CD4-positive, alpha-beta T cell (primary cell): ENCODE measurements around the gene CTNNA2. TPM values are rescaled to one million over a fixed set of nuclear protein-coding genes. Genes with fewer than 3 reads are reported as not detected.

ENCODE experiments used
- ATAC-seq: fragments of 200-7000 bp; cut with Tn5 transposase; one replicate; pipeline ENCODE4 v1.10.0; 2022; ENCODE audit warnings: mild to moderate bottlenecking; ENCODE audit not compliant: poor library complexity
- CTCF ChIA-PET: fragments of 350-600 bp; sonication (Branson Sonifier 250); formaldehyde crosslinking; loops from one replicate; lab custom pipeline; 2021; ENCODE audit warnings: antibody characterized with exemption, inconsistent platforms; lab: Charles Lee
- POLR2A ChIA-PET: fragments of 350-600 bp; sonication (Branson Sonifier 250); formaldehyde crosslinking; loops from one replicate; lab custom pipeline; 2021; ENCODE audit warnings: antibody characterized with exemption, inconsistent platforms; lab: Charles Lee
- DNase-seq, 14 experiments: peaks; one replicate each; pipeline ENCODE4 v3.0.0-alpha.2; 2013 to 2020; ENCODE audit warnings: mixed read lengths in 2 of 14
- H3K27ac ChIP-seq, 2 donors: one replicate each; pipeline versions ENCODE4 v1.5.1 to v1.7.0; 2013; ENCODE audit warnings: low read length in 2 of 2, low read depth in 1 of 2, mild to moderate bottlenecking in 1 of 2
- H3K27me3 ChIP-seq, 2 experiments: 1 replicate in 1 of 2; 2 replicates in 1 of 2; pipeline versions ENCODE4 v1.6.1 to v1.7.0; 2013; ENCODE audit warnings: low read length in 2 of 2, control low read depth in 1 of 2, mild to moderate bottlenecking in 1 of 2, moderate library complexity in 1 of 2; ENCODE audit not compliant: insufficient read depth in 2 of 2, control insufficient read depth in 1 of 2
- H3K36me3 ChIP-seq: one replicate; pipeline ENCODE4 v1.6.1; 2013; ENCODE audit warnings: low read length, control low read depth; ENCODE audit not compliant: insufficient read depth
- H3K4me1 ChIP-seq: one replicate; pipeline ENCODE4 v1.6.1; 2013; ENCODE audit warnings: low read length, control low read depth; ENCODE audit not compliant: insufficient read depth
- H3K4me3 ChIP-seq: one replicate; pipeline ENCODE4 v1.5.1; 2013; ENCODE audit warnings: mild to moderate bottlenecking, low read length, moderate library complexity
- H3K9me3 ChIP-seq, 2 experiments: 1 replicate in 1 of 2; 2 replicates in 1 of 2; pipeline versions ENCODE4 v1.6.1 to v1.7.0; 2013; ENCODE audit warnings: low read length in 2 of 2, mild to moderate bottlenecking in 2 of 2, control low read depth in 1 of 2, moderate library complexity in 1 of 2; ENCODE audit not compliant: control insufficient read depth in 1 of 2, insufficient read depth in 1 of 2
- H3K27ac Mint-ChIP-seq: one replicate; pipeline ENCODE4 v1.8.0; 2020; ENCODE audit warnings: mixed read lengths
- H3K27me3 Mint-ChIP-seq: one replicate; pipeline ENCODE4 v1.8.0; 2021; ENCODE audit warnings: mixed read lengths
- H3K36me3 Mint-ChIP-seq: one replicate; pipeline ENCODE4 v1.8.0; 2021; ENCODE audit warnings: low read depth, mixed read lengths
- H3K4me1 Mint-ChIP-seq: one replicate; pipeline ENCODE4 v1.8.0; 2021; ENCODE audit warnings: low read depth, mixed read lengths
- H3K4me3 Mint-ChIP-seq: one replicate; pipeline ENCODE4 v1.8.0; 2020; ENCODE audit warnings: mild to moderate bottlenecking, mixed read lengths
- H3K9me3 Mint-ChIP-seq: one replicate; pipeline ENCODE4 v1.8.0; 2020; ENCODE audit warnings: mixed read lengths
- CTCF ChIP-seq: fragments of 200-600 bp; IDR thresholded peaks from one replicate; pipeline ENCODE4 v1.8.0; 2022; ENCODE audit warnings: antibody characterized with exemption, mild to moderate bottlenecking
- intact Hi-C, 2 experiments: fragments of 100-400 bp; cut with DNase I in 1 of 2; cut with micrococcal nuclease in 1 of 2; formaldehyde crosslinking; loops; one replicate each; pipeline versions ENCODE4 v1.15.1 to v1.9.0; 2023 to 2025; cut with DNase I, micrococcal nuclease
- total RNA-seq, 174 experiments: library from RNA in 2 of 174; stranded (reverse) in 2 of 174; gene quantifications; one replicate each; pipeline ENCODE4 v1.2.3 and lab custom pipeline; 2021 to 2026

CTNNA2 gene
- total RNA-seq, 2 experiments from 2014 or later: not detected

- intact Hi-C loops: no loop called here
- Mint-ChIP-seq H3K27ac (no peak overlapping the region), H3K27me3 (no peaks in the 10 kb centered on the region), H3K4me3 (no peak overlapping the region), H3K36me3 (no peaks in the 10 kb centered on the region), H3K9me3 (peaks cover 25% of the 10 kb centered on the region), H3K4me1 (no peaks in the 10 kb centered on the region)
- no peak for TF ChIP-seq CTCF
- no peaks in the 10 kb centered on the region for H3K4me1 ChIP-seq
- H3K9me3 ChIP-seq: peaks cover 16 to 45% of the 10 kb centered on the region in 2 experiments
- ChIA-PET CTCF (no interaction called here), POLR2A (no interaction called here)
- no peak overlapping the region for H3K27ac ChIP-seq
- DNase-seq (no peak), ATAC-seq (no peak)
- H3K4me3 ChIP-seq: no peak overlapping the region
- H3K27me3 ChIP-seq: no peaks in the 10 kb centered on the region
- H3K36me3 ChIP-seq: no peaks in the 10 kb centered on the region
These were observed 34.7 kb downstream of the CTNNA2 start for GRCh38 chr2:79547568-79547967.

GRCh38 chr2:79552653-79553052 is 39.8 kb downstream of the CTNNA2 start:
- Mint-ChIP-seq H3K9me3 (peaks cover 13% of the 10 kb centered on the region), H3K27me3 (no peaks in the 10 kb centered on the region), H3K27ac (no peak overlapping the region), H3K4me3 (no peak overlapping the region), H3K4me1 (no peaks in the 10 kb centered on the region), H3K36me3 (no peaks in the 10 kb centered on the region)
- no peaks in the 10 kb centered on the region for H3K4me1 ChIP-seq
- ATAC-seq (no peak), DNase-seq (no peak)
- H3K27me3 ChIP-seq: no peaks in the 10 kb centered on the region
- no peak for TF ChIP-seq CTCF
- no peak overlapping the region for H3K4me3 ChIP-seq
- CTCF ChIA-PET: no interaction called here
- intact Hi-C loops: no loop called here
- no peak overlapping the region for H3K27ac ChIP-seq
- POLR2A ChIA-PET: no interaction called here
- peaks cover 14 to 28% of the 10 kb centered on the region in 2 experiments for H3K9me3 ChIP-seq
- H3K36me3 ChIP-seq: no peaks in the 10 kb centered on the region

- Mint-ChIP-seq H3K27me3 (no peaks in the 10 kb centered on the region), H3K9me3 (peaks cover 10% of the 10 kb centered on the region), H3K4me3 (no peak overlapping the region), H3K27ac (no peak overlapping the region), H3K36me3 (no peaks in the 10 kb centered on the region), H3K4me1 (no peaks in the 10 kb centered on the region)
- no peak overlapping the region for H3K27ac ChIP-seq
- peaks cover 7 to 8% of the 10 kb centered on the region in 2 experiments for H3K9me3 ChIP-seq
- DNase-seq: no peak
- H3K4me3 ChIP-seq: no peak overlapping the region
- no peaks in the 10 kb centered on the region for H3K4me1 ChIP-seq
- H3K36me3 ChIP-seq: no peaks in the 10 kb centered on the region
- H3K27me3 ChIP-seq: no peaks in the 10 kb centered on the region
- intact Hi-C loops: no loop called here
- ATAC-seq: no peak
- ChIA-PET CTCF (no interaction called here), POLR2A (no interaction called here)
- no peak for TF ChIP-seq CTCF
These were observed 42.0 kb downstream of the CTNNA2 start for GRCh38 chr2:79554899-79555298.
